GM20000 (cell line): ENCODE measurements around the gene YJU2.

Experiments used
- DNase-seq: peaks from one replicate; pipeline ENCODE4 v3.0.0; 2012; ENCODE audit warnings: low spot score
- TF ChIP-seq, protein P1 (sequence below): IDR thresholded peaks from 2 replicates; pipeline ENCODE4 v1.5.1; 2012; ENCODE audit warnings: mild to moderate bottlenecking, control low read depth; ENCODE audit errors: extremely low read depth, missing control alignments

YJU2 gene

DNA sequence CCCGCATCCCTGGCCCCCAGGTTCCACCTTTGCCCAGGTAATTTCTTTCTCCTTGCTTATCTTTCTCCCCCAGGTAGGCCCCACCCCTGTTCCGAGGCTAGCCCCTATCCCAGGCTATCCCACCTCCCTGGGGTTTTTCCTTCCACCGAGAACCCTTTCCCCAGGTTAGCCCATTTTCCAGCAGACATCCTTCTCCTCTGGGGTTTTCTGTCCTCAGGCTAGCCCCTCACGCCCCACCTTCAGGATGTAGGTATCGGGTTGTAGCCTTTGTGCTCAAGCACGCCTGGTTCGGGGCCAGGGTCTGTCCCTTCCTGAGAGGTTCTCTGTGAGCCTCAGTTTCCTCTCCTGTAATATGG lies 58.4 kb downstream of the YJU2 start:
- DNase-seq: no peak
- TF ChIP-seq, protein P1, sequence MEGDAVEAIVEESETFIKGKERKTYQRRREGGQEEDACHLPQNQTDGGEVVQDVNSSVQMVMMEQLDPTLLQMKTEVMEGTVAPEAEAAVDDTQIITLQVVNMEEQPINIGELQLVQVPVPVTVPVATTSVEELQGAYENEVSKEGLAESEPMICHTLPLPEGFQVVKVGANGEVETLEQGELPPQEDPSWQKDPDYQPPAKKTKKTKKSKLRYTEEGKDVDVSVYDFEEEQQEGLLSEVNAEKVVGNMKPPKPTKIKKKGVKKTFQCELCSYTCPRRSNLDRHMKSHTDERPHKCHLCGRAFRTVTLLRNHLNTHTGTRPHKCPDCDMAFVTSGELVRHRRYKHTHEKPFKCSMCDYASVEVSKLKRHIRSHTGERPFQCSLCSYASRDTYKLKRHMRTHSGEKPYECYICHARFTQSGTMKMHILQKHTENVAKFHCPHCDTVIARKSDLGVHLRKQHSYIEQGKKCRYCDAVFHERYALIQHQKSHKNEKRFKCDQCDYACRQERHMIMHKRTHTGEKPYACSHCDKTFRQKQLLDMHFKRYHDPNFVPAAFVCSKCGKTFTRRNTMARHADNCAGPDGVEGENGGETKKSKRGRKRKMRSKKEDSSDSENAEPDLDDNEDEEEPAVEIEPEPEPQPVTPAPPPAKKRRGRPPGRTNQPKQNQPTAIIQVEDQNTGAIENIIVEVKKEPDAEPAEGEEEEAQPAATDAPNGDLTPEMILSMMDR: no peak

DNA sequence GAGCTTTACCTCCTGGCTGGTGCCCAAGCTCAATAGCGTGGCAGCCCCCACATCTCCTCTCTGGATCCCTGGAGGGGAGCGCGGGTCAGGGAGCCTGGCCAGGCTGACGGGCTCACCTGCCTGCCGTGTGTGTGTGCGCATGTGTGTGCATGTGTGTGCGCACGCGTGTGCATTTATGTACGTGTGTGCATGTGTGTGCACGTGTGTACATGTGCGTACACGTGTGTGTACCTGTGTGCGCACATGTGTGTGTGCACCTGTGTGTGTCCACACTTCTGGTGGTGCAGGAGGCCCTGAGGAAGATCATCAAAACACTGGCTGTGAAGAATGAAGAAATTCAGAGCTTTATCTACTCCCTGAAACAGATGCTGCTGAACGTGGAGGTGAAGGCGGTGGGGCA lies 58.8 kb downstream of the YJU2 start:
- TF ChIP-seq, protein P1: no peak
- no peak for DNase-seq

DNA sequence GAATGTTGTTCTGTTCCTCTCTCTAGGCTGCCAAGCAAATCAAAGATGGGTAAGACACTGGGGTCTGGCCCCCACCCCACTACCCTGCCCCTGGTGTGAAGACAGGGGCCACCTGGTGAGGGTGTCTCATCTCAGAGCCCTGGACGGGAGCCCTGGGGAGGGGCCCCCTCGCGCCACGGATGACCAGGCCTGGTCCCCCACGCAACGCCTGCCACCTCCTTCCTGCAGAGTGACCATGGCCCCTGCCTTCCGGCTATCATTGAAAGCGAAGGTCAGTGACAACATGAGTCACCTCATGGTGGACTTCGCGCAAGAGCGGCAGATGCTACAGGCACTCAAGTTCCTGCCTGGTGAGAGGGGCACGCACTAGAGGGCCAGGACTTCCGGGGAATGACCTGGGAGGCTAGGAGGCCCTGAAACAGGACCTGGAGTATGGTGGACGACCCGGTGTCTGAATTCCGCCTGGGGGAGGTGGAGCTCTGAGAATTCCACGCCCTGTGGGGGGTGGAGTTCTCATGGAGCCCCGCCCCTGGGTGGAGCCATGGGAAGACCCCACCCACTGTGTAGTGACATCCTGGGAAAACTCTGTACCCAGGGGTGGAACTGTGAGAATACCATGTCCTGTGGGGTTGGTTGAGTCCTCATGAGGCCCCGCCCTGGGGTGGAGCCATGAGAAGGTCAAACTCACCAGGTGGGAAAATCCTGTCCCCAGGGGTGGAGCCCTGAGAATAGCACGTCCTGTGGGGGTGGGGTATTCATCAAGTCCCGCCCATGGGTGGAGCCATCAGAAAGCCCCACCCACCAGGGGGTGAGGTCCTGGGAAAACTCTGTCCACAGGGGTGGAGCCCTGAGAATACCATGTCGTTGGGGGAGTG lies 63.6 kb downstream of the YJU2 start:
- TF ChIP-seq, protein P1: no peak

DNA sequence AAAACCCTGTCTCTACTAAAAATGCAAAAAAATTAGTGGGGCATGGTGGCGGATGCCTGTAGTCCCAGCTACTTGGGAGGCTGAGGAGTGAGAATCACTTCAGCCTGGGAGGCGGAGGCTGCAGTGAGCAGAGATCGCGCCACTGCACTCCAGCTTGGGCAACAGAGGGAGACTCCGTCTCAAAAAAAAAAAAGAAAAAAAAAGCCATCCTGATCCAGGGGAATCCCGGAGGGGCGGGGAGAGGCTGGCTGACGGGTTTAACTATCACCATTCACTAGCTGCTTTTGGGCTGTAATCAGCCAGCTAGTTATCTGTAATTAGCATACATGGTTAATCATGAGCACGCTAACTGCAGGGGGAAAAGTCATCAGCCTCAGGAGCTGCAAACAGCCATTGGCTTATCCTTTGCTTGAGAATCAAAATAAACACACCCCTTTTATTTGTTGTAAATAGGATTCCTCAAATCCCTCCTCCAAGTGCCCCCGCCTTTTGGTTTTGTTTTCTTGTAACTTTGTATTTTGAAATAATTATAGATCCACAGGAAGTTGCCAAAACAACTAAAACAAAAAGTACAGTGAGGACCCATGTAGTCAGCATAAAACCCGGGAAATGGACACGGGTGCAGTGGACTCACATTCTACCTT lies 67.1 kb downstream of the YJU2 start:
- no peak for DNase-seq

More for the DNA sequence above, 63.6 kb downstream of the YJU2 start:
- DNase-seq: no peak

DNA sequence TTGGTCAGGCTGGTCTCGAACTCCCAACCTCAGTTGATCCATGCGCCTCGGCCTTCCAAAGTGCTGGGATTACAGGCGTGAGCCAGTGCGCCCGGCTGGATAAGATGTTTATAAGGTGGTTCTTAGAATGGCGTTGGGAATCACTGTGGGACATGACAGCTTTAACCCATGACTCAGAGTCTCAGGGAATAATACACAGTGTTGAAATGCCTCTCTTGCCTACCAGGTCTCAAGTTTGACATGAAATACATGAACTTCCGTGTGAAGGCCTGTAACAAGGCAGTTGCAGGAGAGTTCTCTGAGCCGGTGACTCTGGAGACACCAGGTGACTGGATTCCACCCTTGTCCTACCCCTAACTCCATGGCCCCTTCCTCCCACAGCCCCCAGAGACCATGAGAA lies 70.1 kb downstream of the YJU2 start:
- TF ChIP-seq, protein P1: no peak
- DNase-seq: no peak

More for the DNA sequence above, 67.1 kb downstream of the YJU2 start:
- TF ChIP-seq, protein P1: no peak

DNA sequence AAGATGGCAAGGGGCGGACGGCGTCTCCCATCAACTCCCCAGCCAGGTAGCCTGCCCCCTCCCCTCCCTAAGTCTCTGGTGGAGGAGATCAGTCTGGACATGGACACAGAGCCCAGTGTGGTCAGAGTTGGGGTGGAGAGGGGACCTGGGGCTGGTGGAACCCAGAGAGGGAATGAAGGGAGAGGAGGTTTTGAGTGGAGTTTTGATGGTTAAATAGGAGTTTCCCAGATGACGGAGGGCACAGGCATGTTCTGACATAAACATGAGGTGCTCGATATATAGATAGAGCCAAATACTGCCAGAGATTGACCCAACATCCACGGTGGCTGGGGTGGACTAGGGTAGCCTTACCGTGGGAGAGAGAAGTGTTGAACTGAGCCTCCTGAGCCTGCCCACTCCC lies 71.6 kb downstream of the YJU2 start:
- TF ChIP-seq, protein P1: no peak
- DNase-seq: no peak
